A549 (cell line): Measurements from ENCODE around the gene ADAMTS13. TPM values are rescaled to one million over a fixed set of nuclear protein-coding genes. Genes with fewer than 3 reads are reported as not detected.

ENCODE experiments used
- ATAC-seq, 2 experiments: fragments of 200-7000 bp in 1 of 2; fragments of >200 bp in 1 of 2; cut with Nextera tagmentation in 1 of 2; cut with Tn5 transposase in 1 of 2; 3 replicates each; pipeline versions ENCODE4 v1.8.0 to v1.9.1; 2018 to 2020; ENCODE audit warnings: mild to moderate bottlenecking in 1 of 2, moderate library complexity in 1 of 2
- CTCF ChIA-PET: fragments of 300-600 bp; sonication (Branson Sonifier 250); formaldehyde crosslinking; extraction: SDS; loops from one replicate; lab custom pipeline; 2021; ENCODE audit warnings: antibody characterized with exemption, inconsistent platforms; lab: Yijun Ruan, JAX
- POLR2A ChIA-PET: fragments of 350-600 bp; formaldehyde crosslinking; extraction: SDS; loops from one replicate; lab custom pipeline; 2021; ENCODE audit warnings: antibody characterized with exemption, inconsistent platforms; lab: Yijun Ruan, JAX
- DNase-seq, 2 experiments: peaks; one replicate each; pipeline versions ENCODE4 v3.0.0 to v3.0.0-alpha.2; 2011 to 2016; ENCODE audit warnings: low read depth in 1 of 2, low spot score in 1 of 2
- FAIRE-seq: peaks from 2 replicates; lab custom pipeline; 2011; peaks lifted over from hg19 to GRCh38; lab: Jason Lieb, UNC
- H3K27ac ChIP-seq, 2 experiments: fragments of >200 bp; sonication (Bioruptor Twin); formaldehyde crosslinking; 3 replicates each; pipeline ENCODE4 v1.5.1; 2016 to 2017
- H3K4me1 ChIP-seq: fragments of >200 bp; sonication (Bioruptor Twin); formaldehyde crosslinking; 3 replicates; pipeline ENCODE4 v1.6.1; 2016
- H3K4me2 ChIP-seq: fragments of >200 bp; sonication (Bioruptor Twin); formaldehyde crosslinking; 3 replicates; pipeline ENCODE4 v1.6.1; 2016
- H3K4me3 ChIP-seq: fragments of >200 bp; sonication (Bioruptor Twin); formaldehyde crosslinking; 3 replicates; pipeline ENCODE4 v1.5.1; 2016
- H3K9me3 ChIP-seq: fragments of >200 bp; sonication (Bioruptor Twin); formaldehyde crosslinking; 3 replicates; pipeline ENCODE4 v1.6.1; 2016
- BHLHE40 ChIP-seq: IDR thresholded peaks from 2 replicates; pipeline ENCODE4 v1.6.1; 2012; ENCODE audit warnings: low read depth, low read length, inconsistent platforms
- CEBPB ChIP-seq, 2 experiments: fragments of >200 bp in 1 of 2; sonication (Bioruptor Twin) in 1 of 2; formaldehyde crosslinking in 1 of 2; IDR thresholded peaks; 2 replicates each; pipeline ENCODE4 v1.6.1; 2012 to 2016
- CHD2 ChIP-seq: fragments of 150-350 bp; IDR thresholded peaks from 2 replicates; pipeline ENCODE4 v1.6.1; 2014; ENCODE audit warnings: low read length; ENCODE audit not compliant: partially characterized antibody
- EP300 ChIP-seq, 2 experiments: fragments of >200 bp; sonication (Bioruptor Twin); formaldehyde crosslinking; IDR thresholded peaks; 2 replicates in 1 of 2; 3 replicates in 1 of 2; pipeline ENCODE4 v1.6.1; 2016 to 2017
- FOXS1 ChIP-seq: fragments of 250-450 bp; sonication (Bioruptor Pico); IDR thresholded peaks from 2 replicates; pipeline ENCODE4 v1.5.0; 2020; ENCODE audit warnings: mild to moderate bottlenecking, moderate library complexity
- GATA3 ChIP-seq: IDR thresholded peaks from 2 replicates; pipeline ENCODE4 v1.6.1; 2012; ENCODE audit warnings: borderline replicate concordance
- HOXB13 ChIP-seq: fragments of 250-450 bp; sonication (Bioruptor Pico); IDR thresholded peaks from 2 replicates; pipeline ENCODE4 v1.5.0; 2020; ENCODE audit warnings: low read depth, mild to moderate bottlenecking, moderate library complexity
- NFE2L2 ChIP-seq: fragments of 150-350 bp; conservative IDR thresholded peaks from 2 replicates; pipeline ENCODE4 v1.6.1; 2014; ENCODE audit warnings: low read length
- PBX3 ChIP-seq: IDR thresholded peaks from 2 replicates; pipeline ENCODE4 v1.6.1; 2012
- RFX5 ChIP-seq: fragments of 450-650 bp; IDR thresholded peaks from 2 replicates; pipeline ENCODE4 v1.7.1; 2014; ENCODE audit warnings: antibody characterized with exemption, mild to moderate bottlenecking, moderate library complexity
- RNF2 ChIP-seq: fragments of 200-600 bp; sonication (generic); IDR thresholded peaks from 2 replicates; pipeline ENCODE4 v1.6.1; 2016; ENCODE audit warnings: low read depth, mild to moderate bottlenecking, antibody characterized with exemption, moderate library complexity, borderline replicate concordance
- SMC3 ChIP-seq: fragments of >200 bp; sonication (Bioruptor Twin); formaldehyde crosslinking; IDR thresholded peaks from 3 replicates; pipeline ENCODE4 v1.6.1; 2018; ENCODE audit warnings: inconsistent platforms
- USF2 ChIP-seq: fragments of 450-650 bp; IDR thresholded peaks from 2 replicates; pipeline ENCODE4 v1.6.1; 2014; ENCODE audit warnings: antibody characterized with exemption
- ZC3H11A ChIP-seq: fragments of 450-650 bp; IDR thresholded peaks from 2 replicates; pipeline ENCODE4 v1.6.1; 2014; ENCODE audit warnings: antibody characterized with exemption, mild to moderate bottlenecking
- ZFP36 ChIP-seq: fragments of 450-650 bp; IDR thresholded peaks from 2 replicates; pipeline ENCODE4 v1.6.1; 2014; ENCODE audit warnings: borderline replicate concordance; ENCODE audit not compliant: partially characterized antibody
- ZSCAN20 ChIP-seq: fragments of 250-450 bp; sonication (Bioruptor Pico); IDR thresholded peaks from 2 replicates; pipeline ENCODE4 v1.8.0; 2022; ENCODE audit warnings: mild to moderate bottlenecking, moderate library complexity
- WGBS: methylation state at CpG from one replicate; pipeline ENCODE4 v1.1.6; 2017; ENCODE audit errors: missing lambda C conversion rate; 5-methylcytosine and 5-hydroxymethylcytosine counted together
- polyA plus RNA-seq, 4 experiments: library from polyadenylated mRNA; depleted of rRNA in 3 of 4; stranded (reverse); fragments of >200 nt; fragmentation: RNase III in 1 of 4; extraction: RNeasy Plus Mini Kit Qiagen cat#74134 plus additional on column Dnase treatment in 1 of 4; gene quantifications; 2 replicates in 3 of 4; 3 replicates in 1 of 4; pipeline ENCODE4 v1.2.3, GENCODE V29; 2011 to 2017
- TF ChIP-seq, protein P1 (sequence below): fragments of 200-600 bp; sonication (generic); IDR thresholded peaks from 2 replicates; pipeline ENCODE4 v1.6.1; 2016; ENCODE audit warnings: antibody characterized with exemption, mild to moderate bottlenecking, moderate library complexity

Gene ADAMTS13
- polyA plus RNA-seq, 2 of the 4 experiments (the other 2 are of a cell fraction), result 0.80 to 0.98 TPM

- FAIRE-seq, result no peak
- no peak for DNase-seq
- Histone ChIP-seq H3K4me1 (0 out of 3 replicates have a peak, but pooled peaks cover 1% of the 10 kb centered on the region), H3K4me2 (no peak overlapping the region), H3K4me3 (no peak overlapping the region), H3K9me3 (no peaks in the 10 kb centered on the region), H3K27ac (no peak overlapping the region)
- WGBS, result 83% methylated on average over 11 of the region's 12 CpGs
- ChIA-PET POLR2A (no interaction called here), CTCF (interaction anchor here (0.6 to 1.5 kb wide), 8 partner anchors 10 to 347 kb away, joined by 3 to 5 read pairs (median 3); no protein-coding TSS in a partner anchor)
- no peak for ATAC-seq
- no peak for TF ChIP-seq PBX3
- TF ChIP-seq FOXS1 (CRISPR knock-in tag), result no peak
- TF ChIP-seq RFX5, result no peak
- no peak for TF ChIP-seq CHD2
- TF ChIP-seq HOXB13 (CRISPR knock-in tag), result no peak
- TF ChIP-seq, protein P1, sequence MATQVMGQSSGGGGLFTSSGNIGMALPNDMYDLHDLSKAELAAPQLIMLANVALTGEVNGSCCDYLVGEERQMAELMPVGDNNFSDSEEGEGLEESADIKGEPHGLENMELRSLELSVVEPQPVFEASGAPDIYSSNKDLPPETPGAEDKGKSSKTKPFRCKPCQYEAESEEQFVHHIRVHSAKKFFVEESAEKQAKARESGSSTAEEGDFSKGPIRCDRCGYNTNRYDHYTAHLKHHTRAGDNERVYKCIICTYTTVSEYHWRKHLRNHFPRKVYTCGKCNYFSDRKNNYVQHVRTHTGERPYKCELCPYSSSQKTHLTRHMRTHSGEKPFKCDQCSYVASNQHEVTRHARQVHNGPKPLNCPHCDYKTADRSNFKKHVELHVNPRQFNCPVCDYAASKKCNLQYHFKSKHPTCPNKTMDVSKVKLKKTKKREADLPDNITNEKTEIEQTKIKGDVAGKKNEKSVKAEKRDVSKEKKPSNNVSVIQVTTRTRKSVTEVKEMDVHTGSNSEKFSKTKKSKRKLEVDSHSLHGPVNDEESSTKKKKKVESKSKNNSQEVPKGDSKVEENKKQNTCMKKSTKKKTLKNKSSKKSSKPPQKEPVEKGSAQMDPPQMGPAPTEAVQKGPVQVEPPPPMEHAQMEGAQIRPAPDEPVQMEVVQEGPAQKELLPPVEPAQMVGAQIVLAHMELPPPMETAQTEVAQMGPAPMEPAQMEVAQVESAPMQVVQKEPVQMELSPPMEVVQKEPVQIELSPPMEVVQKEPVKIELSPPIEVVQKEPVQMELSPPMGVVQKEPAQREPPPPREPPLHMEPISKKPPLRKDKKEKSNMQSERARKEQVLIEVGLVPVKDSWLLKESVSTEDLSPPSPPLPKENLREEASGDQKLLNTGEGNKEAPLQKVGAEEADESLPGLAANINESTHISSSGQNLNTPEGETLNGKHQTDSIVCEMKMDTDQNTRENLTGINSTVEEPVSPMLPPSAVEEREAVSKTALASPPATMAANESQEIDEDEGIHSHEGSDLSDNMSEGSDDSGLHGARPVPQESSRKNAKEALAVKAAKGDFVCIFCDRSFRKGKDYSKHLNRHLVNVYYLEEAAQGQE, result no peak
Measured at GRCh38 chr9:133490865-133491655, 68.9 kb downstream of the ADAMTS13 start.

- FAIRE-seq, result no peak
- no peak for TF ChIP-seq ZSCAN20 (CRISPR knock-in tag)
- TF ChIP-seq SMC3, result no peak
- TF ChIP-seq BHLHE40, result no peak
- no peak for TF ChIP-seq EP300 (IDR thresholded peaks at IDR 0.05)
- no peak for TF ChIP-seq USF2
- no peak for TF ChIP-seq NFE2L2
- TF ChIP-seq ZC3H11A, result no peak
- TF ChIP-seq HOXB13 (CRISPR knock-in tag), result no peak
- no peak for TF ChIP-seq GATA3
- TF ChIP-seq RNF2, result no peak
- TF ChIP-seq RFX5, result no peak
- no peak for TF ChIP-seq ZFP36
- TF ChIP-seq CEBPB (IDR thresholded peaks at IDR 0.05), result no peak
- TF ChIP-seq, all 56 proteins: peak for 0
- ATAC-seq, result no peak
- CTCF ChIA-PET, result interaction anchor here (1.0 to 1.1 kb wide), 3 partner anchors 9 to 252 kb away, joined by 3 to 5 read pairs (median 5); no protein-coding TSS in a partner anchor
- Histone ChIP-seq H3K4me3 (no peak overlapping the region), H3K4me1 (no peaks in the 10 kb centered on the region), H3K27ac (no peak overlapping the region), H3K4me2 (no peak overlapping the region), H3K9me3 (no peaks in the 10 kb centered on the region)
- no peak for DNase-seq
- WGBS, result 95% methylated on average over 8 of the region's 8 CpGs
- POLR2A ChIA-PET, result no interaction called here
Measured at GRCh38 chr9:133491656-133491925, 69.4 kb downstream of the ADAMTS13 start.
